Endothelial cell of umbilical vein (primary cell): ENCODE measurements around the gene MYO18A. TPM values are rescaled to one million over a fixed set of nuclear protein-coding genes. Genes with fewer than 3 reads are reported as not detected.
"Not testable (repeated sequence)": the region's sequence is repeated elsewhere in the genome, so short reads cannot be mapped to it uniquely, and the experiment has no call there.

Experiments
- BruUV-seq: library from RNA; stranded (reverse); fragments of 400-500 nt; replicated peaks from 2 replicates; lab custom pipeline; 2021; lab: Mats Ljungman, UMichigan
- CTCF ChIA-PET: fragments of 300-600, 350-600 bp; sonication (Branson Sonifier 250); formaldehyde crosslinking; loops from one replicate; lab custom pipeline; 2021; ENCODE audit warnings: antibody characterized with exemption, inconsistent platforms; lab: Charles Lee
- POLR2A ChIA-PET: fragments of 300-600, 350-600 bp; sonication (Branson Sonifier 250); formaldehyde crosslinking; loops from one replicate; lab custom pipeline; 2021; ENCODE audit warnings: antibody characterized with exemption, inconsistent platforms; lab: Charles Lee
- DNase-seq: peaks from one replicate; pipeline ENCODE4 v3.0.0-alpha.2; 2011; ENCODE audit warnings: low read depth, low spot score
- FAIRE-seq: peaks from 2 replicates; lab custom pipeline; 2011; peaks lifted over from hg19 to GRCh38; lab: Jason Lieb, UNC
- H2AFZ ChIP-seq: 2 replicates; pipeline ENCODE4 v1.6.0; 2012; ENCODE audit warnings: low read depth, low read length, control low read depth, inconsistent platforms
- H3K27ac ChIP-seq: 2 replicates; pipeline ENCODE4 v1.5.1; 2011; ENCODE audit warnings: low read depth, mild to moderate bottlenecking, control low read depth, low read length, moderate library complexity; ENCODE audit not compliant: insufficient read depth
- H3K27me3 ChIP-seq, 2 experiments: 2 replicates each; pipeline versions ENCODE4 v1.6.0 to v1.6.1; 2011; ENCODE audit warnings: low read length in 2 of 2, mixed read lengths in 1 of 2; ENCODE audit not compliant: control insufficient read depth in 2 of 2, insufficient read depth in 2 of 2
- H3K36me3 ChIP-seq, 2 experiments: 2 replicates in 1 of 2; 3 replicates in 1 of 2; pipeline ENCODE4 v1.5.1; 2011; ENCODE audit warnings: low read length in 2 of 2, mild to moderate bottlenecking in 1 of 2, moderate library complexity in 1 of 2; ENCODE audit not compliant: control insufficient read depth in 2 of 2, insufficient read depth in 2 of 2; ENCODE audit errors: extremely low read depth in 1 of 2
- H3K4me1 ChIP-seq: 3 replicates; pipeline ENCODE4 v1.5.1; 2011; ENCODE audit warnings: mild to moderate bottlenecking, low read length; ENCODE audit not compliant: control insufficient read depth, insufficient read depth; ENCODE audit errors: extremely low read depth
- H3K4me2 ChIP-seq: 2 replicates; pipeline ENCODE4 v1.6.1; 2011; ENCODE audit warnings: low read length, control low read depth, mixed read lengths; ENCODE audit not compliant: insufficient read depth
- H3K4me3 ChIP-seq, 3 experiments: fragments of 200-600 bp in 1 of 3; sonication (generic), shearing (Covaris generic) in 1 of 3; replicated peaks in 1 of 3; 2 replicates each; pipeline ENCODE4 v1.5.1; 2011 to 2016; ENCODE audit warnings: control low read depth in 3 of 3, low read length in 3 of 3, mild to moderate bottlenecking in 2 of 3, inconsistent platforms in 1 of 3, low read depth in 1 of 3, moderate library complexity in 1 of 3; ENCODE audit not compliant: insufficient read depth in 1 of 3
- H3K79me2 ChIP-seq: 2 replicates; pipeline ENCODE4 v1.6.0; 2012; ENCODE audit warnings: low read length, inconsistent platforms; ENCODE audit not compliant: control insufficient read depth, insufficient read depth
- H3K9ac ChIP-seq: replicated peaks from 2 replicates; pipeline ENCODE3; 2011; ENCODE audit warnings: low read length, control low read depth; ENCODE audit not compliant: insufficient read depth; ENCODE audit errors: extremely low read depth
- H3K9me1 ChIP-seq: replicated peaks from 3 replicates; pipeline ENCODE4 v1.6.0; 2011; ENCODE audit warnings: mild to moderate bottlenecking, low read length; ENCODE audit not compliant: control insufficient read depth, insufficient read depth; ENCODE audit errors: extremely low read depth
- H3K9me3 ChIP-seq: replicated peaks from 2 replicates; pipeline ENCODE4 v1.5.1; 2012; ENCODE audit warnings: low read length, inconsistent platforms; ENCODE audit not compliant: control insufficient read depth, insufficient read depth
- H4K20me1 ChIP-seq: replicated peaks from 2 replicates; pipeline ENCODE3; 2011; ENCODE audit warnings: mild to moderate bottlenecking, low read length; ENCODE audit not compliant: control insufficient read depth, insufficient read depth; ENCODE audit errors: extremely low read depth
- FOS ChIP-seq: IDR thresholded peaks from 2 replicates; pipeline ENCODE4 v1.6.1; 2011; ENCODE audit warnings: mild to moderate bottlenecking, low read length, moderate library complexity, borderline replicate concordance; ENCODE audit not compliant: insufficient read depth
- GATA2 ChIP-seq: IDR thresholded peaks from 2 replicates; pipeline ENCODE4 v1.7.0; 2011; ENCODE audit warnings: low read depth, mild to moderate bottlenecking, moderate library complexity, mixed read lengths, low read length; ENCODE audit not compliant: insufficient read length, insufficient read depth
- MYC ChIP-seq: IDR thresholded peaks from one replicate; pipeline ENCODE4 v1.6.1; 2011; ENCODE audit warnings: mild to moderate bottlenecking, low read depth, low read length
- dilution Hi-C: fragments of 300-500 bp; cut with MboI; formaldehyde crosslinking; loops from one replicate; pipeline ENCODE4 v1.15.0; 2019; ENCODE audit warnings: low sequenced_read_pairs; ENCODE audit not compliant: extremely low pct_ligation_motif_present
- intact Hi-C: fragments of 100-400 bp; cut with micrococcal nuclease; formaldehyde crosslinking; loops from one replicate; pipeline ENCODE4 v1.10.0; 2022
- polyA plus RNA-seq, 4 experiments: library from polyadenylated mRNA; depleted of rRNA in 3 of 4; stranded (reverse) in 3 of 4; unstranded in 1 of 4; fragments of >200 nt; gene quantifications; 2 replicates each; pipeline versions ENCODE4 v1.2.1 to v1.2.3, GENCODE V29; 2011 to 2012; ENCODE audit warnings: missing spikeins in 1 of 4
- total RNA-seq: library from RNA; stranded (reverse); gene quantifications from 2 replicates; pipeline ENCODE4 v1.2.3, GENCODE V29; 2021

The MYO18A gene
- total and polyA plus RNA-seq, 2 donors (not counting 3 experiments of a cell fraction or from before 2014, with no cell fraction given): 3.9 to 28.3 TPM

- no peak overlapping the region for H3K27ac ChIP-seq
- H3K4me2 ChIP-seq: no peak overlapping the region
- H3K9me1 ChIP-seq: no peaks in the 10 kb centered on the region
- no peaks in the 10 kb centered on the region for H3K36me3 ChIP-seq
- intact Hi-C loops (loop anchor here (1.0 to 2.0 kb wide), 3 partner anchors 33 to 443 kb away; partner anchors contain the start of gene MYO18A), dilution Hi-C loops (no loop called here)
- no peak overlapping the region for H3K4me3 ChIP-seq
- no peaks in the 10 kb centered on the region for H3K79me2 ChIP-seq
- H3K4me1 ChIP-seq: peaks cover 18% of the 10 kb centered on the region
- H2AFZ ChIP-seq: no peak overlapping the region
- CTCF ChIA-PET: interaction anchor here (0.7 to 13.7 kb wide), 9 partner anchors 12 to 222 kb away, joined by 4 to 329 read pairs (median 12); partner anchors contain the start of gene MYO18A
- FAIRE-seq: no peak
- POLR2A ChIA-PET: interaction anchor here (0.9 kb wide), 1 partner anchor 147 kb away, joined by 3 read pairs; the partner anchor contains the start of gene NUFIP2
- no peaks in the 10 kb centered on the region for H4K20me1 ChIP-seq
- no TSS peak for BruUV-seq
- TF ChIP-seq MYC: no peak
- TF ChIP-seq GATA2: no peak
- TF ChIP-seq FOS: no peak
- no peaks in the 10 kb centered on the region for H3K9me3 ChIP-seq
- no peak overlapping the region for H3K9ac ChIP-seq
- H3K27me3 ChIP-seq: no peaks in the 10 kb centered on the region
- no peak for DNase-seq
Observed at GRCh38 chr17:29147682-29148081, 32.5 kb downstream of the MYO18A start.

DNA sequence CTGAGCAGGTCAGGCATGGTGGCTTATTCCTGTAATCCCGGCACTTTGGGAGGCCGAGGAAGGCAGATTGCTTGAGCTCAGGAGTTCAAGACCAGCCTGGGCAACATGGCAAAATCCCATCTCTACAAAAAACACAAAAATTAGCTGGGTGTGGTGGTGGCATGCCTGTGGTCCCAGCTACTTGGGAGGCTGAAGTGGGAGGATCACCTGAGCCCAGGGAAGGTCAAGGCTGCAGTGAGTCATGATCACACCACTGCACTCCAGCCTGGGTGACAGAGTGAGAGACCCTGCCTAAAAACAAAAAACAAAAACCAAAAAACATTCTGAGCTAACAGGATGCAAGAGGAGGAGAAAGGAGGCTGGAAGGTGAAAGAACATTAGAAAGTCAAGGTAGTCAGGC is 33.0 kb downstream of the MYO18A start:
- dilution Hi-C loops, FAIRE-seq, POLR2A ChIA-PET, BruUV-seq, H3K9me1 ChIP-seq, intact Hi-C loops, H3K4me2 ChIP-seq, H3K9ac ChIP-seq, H3K27me3 ChIP-seq, H2AFZ ChIP-seq, H3K36me3 ChIP-seq, H3K9me3 ChIP-seq, DNase-seq, H3K79me2 ChIP-seq, H4K20me1 ChIP-seq, H3K4me3 ChIP-seq, H3K27ac ChIP-seq: not testable (repeated sequence)
- H3K4me1 ChIP-seq: peaks cover 18% of the 10 kb centered on the region
- CTCF ChIA-PET: interaction anchor here (1.5 to 13.7 kb wide), 5 partner anchors 22 to 143 kb away, joined by 10 to 329 read pairs (median 242); partner anchors contain the start of gene MYO18A
